ENCODE results near the gene ADCY9.

GRCh38 chr16:3982216-3982615, 134.0 kb downstream of the ADCY9 start:
- TF ChIP-seq CTCF (optimal IDR thresholded peaks at IDR 0.05 in 1 of 3, IDR thresholded peaks at IDR 0.05 in 1 of 3, conservative IDR thresholded peaks at IDR 0.05 in 1 of 3; ENCODE audit: extremely low read depth in 1 of 3, insufficient read depth in 2 of 3, low read length in 3 of 3) (no peak), EZH2 (IDR thresholded peaks at IDR 0.05; ENCODE audit: low read length) (no peak)
